ENCODE results near the gene VWDE.
"Not testable (repeated sequence)": the region's sequence is repeated elsewhere in the genome, so short reads cannot be mapped to it uniquely, and the experiment has no call there.

VWDE gene

GRCh38 chr7:12403287-12404181, at the start of gene VWDE:
Gene VWDE, minus strand, starts transcription at chr7:12403865. Its CDS starts 149 bp downstream, at chr7:12403716.
- no peak within 1 kb of the TSS for H3K9ac ChIP-seq (ENCODE audit: low read length)
- H3K36me3 ChIP-seq (ENCODE audit: control insufficient read depth, insufficient read depth, low read length), result no peaks in the 10 kb centered on the region

GRCh38 chr7:12453136-12453535, 49.5 kb upstream of the VWDE start:
- not testable (repeated sequence) for H3K36me3 ChIP-seq (ENCODE audit: control insufficient read depth, insufficient read depth, low read length); H3K27me3 ChIP-seq (ENCODE audit: control insufficient read depth, insufficient read depth, low read length); H3K4me3 ChIP-seq (ENCODE audit: low read length); H3K4me1 ChIP-seq (ENCODE audit: control insufficient read depth, insufficient read depth, low read length); H3K9me3 ChIP-seq (ENCODE audit: control insufficient read depth, low read length); H3K9ac ChIP-seq (ENCODE audit: low read length)

More at GRCh38 chr7:12403287-12404181, at the start of gene VWDE:
- peaks cover 18% of the 10 kb centered on the region for H3K27me3 ChIP-seq (ENCODE audit: control insufficient read depth, insufficient read depth, low read length)
- no peak within 1 kb of the TSS for H3K4me3 ChIP-seq (ENCODE audit: low read length)
- no peaks in the 10 kb centered on the region for H3K9me3 ChIP-seq (ENCODE audit: control insufficient read depth, low read length)
- H3K4me1 ChIP-seq (ENCODE audit: control insufficient read depth, insufficient read depth, low read length), result no peaks in the 10 kb centered on the region

GRCh38 chr7:12450615-12451014, 47.0 kb upstream of the VWDE start:
- H3K27me3 ChIP-seq (ENCODE audit: control insufficient read depth, insufficient read depth, low read length), result no peaks in the 10 kb centered on the region

GRCh38 chr7:12444785-12445184, 41.1 kb upstream of the VWDE start:
- Histone ChIP-seq H3K4me3 (ENCODE audit: low read length) (no peak overlapping the region), H3K9ac (ENCODE audit: low read length) (no peak overlapping the region), H3K4me1 (ENCODE audit: control insufficient read depth, insufficient read depth, low read length) (no peaks in the 10 kb centered on the region), H3K36me3 (ENCODE audit: control insufficient read depth, insufficient read depth, low read length) (no peaks in the 10 kb centered on the region), H3K27me3 (ENCODE audit: control insufficient read depth, insufficient read depth, low read length) (no peaks in the 10 kb centered on the region), H3K9me3 (ENCODE audit: control insufficient read depth, low read length) (no peaks in the 10 kb centered on the region)

More at GRCh38 chr7:12450615-12451014, 47.0 kb upstream of the VWDE start:
- Histone ChIP-seq H3K36me3 (ENCODE audit: control insufficient read depth, insufficient read depth, low read length) (no peaks in the 10 kb centered on the region), H3K9me3 (ENCODE audit: control insufficient read depth, low read length) (no peaks in the 10 kb centered on the region), H3K4me1 (ENCODE audit: control insufficient read depth, insufficient read depth, low read length) (no peaks in the 10 kb centered on the region), H3K9ac (ENCODE audit: low read length) (no peak overlapping the region), H3K4me3 (ENCODE audit: low read length) (no peak overlapping the region)

GRCh38 chr7:12440229-12440628, 36.6 kb upstream of the VWDE start:
- Histone ChIP-seq H3K9me3 (ENCODE audit: control insufficient read depth, low read length) (no peaks in the 10 kb centered on the region), H3K27me3 (ENCODE audit: control insufficient read depth, insufficient read depth, low read length) (no peaks in the 10 kb centered on the region), H3K36me3 (ENCODE audit: control insufficient read depth, insufficient read depth, low read length) (no peaks in the 10 kb centered on the region), H3K9ac (ENCODE audit: low read length) (no peak overlapping the region), H3K4me1 (ENCODE audit: control insufficient read depth, insufficient read depth, low read length) (no peaks in the 10 kb centered on the region), H3K4me3 (ENCODE audit: low read length) (no peak overlapping the region)

- Histone ChIP-seq H3K9ac (ENCODE audit: low read length) (no peak overlapping the region), H3K4me3 (ENCODE audit: low read length) (no peak overlapping the region), H3K9me3 (ENCODE audit: control insufficient read depth, low read length) (no peaks in the 10 kb centered on the region), H3K36me3 (ENCODE audit: control insufficient read depth, insufficient read depth, low read length) (no peaks in the 10 kb centered on the region), H3K27me3 (ENCODE audit: control insufficient read depth, insufficient read depth, low read length) (no peaks in the 10 kb centered on the region), H3K4me1 (ENCODE audit: control insufficient read depth, insufficient read depth, low read length) (no peaks in the 10 kb centered on the region)
Observed at GRCh38 chr7:12436896-12437535, 33.4 kb upstream of the VWDE start.

GRCh38 chr7:12436126-12436525, 32.5 kb upstream of the VWDE start:
- Histone ChIP-seq H3K4me3 (ENCODE audit: low read length) (no peak overlapping the region), H3K36me3 (ENCODE audit: control insufficient read depth, insufficient read depth, low read length) (no peaks in the 10 kb centered on the region), H3K9ac (ENCODE audit: low read length) (no peak overlapping the region), H3K4me1 (ENCODE audit: control insufficient read depth, insufficient read depth, low read length) (no peaks in the 10 kb centered on the region), H3K9me3 (ENCODE audit: control insufficient read depth, low read length) (no peaks in the 10 kb centered on the region), H3K27me3 (ENCODE audit: control insufficient read depth, insufficient read depth, low read length) (no peaks in the 10 kb centered on the region)

GRCh38 chr7:12434012-12434642, 30.5 kb upstream of the VWDE start:
- Histone ChIP-seq H3K27me3 (ENCODE audit: control insufficient read depth, insufficient read depth, low read length) (no peaks in the 10 kb centered on the region), H3K9me3 (ENCODE audit: control insufficient read depth, low read length) (no peaks in the 10 kb centered on the region), H3K4me3 (ENCODE audit: low read length) (no peak overlapping the region), H3K36me3 (ENCODE audit: control insufficient read depth, insufficient read depth, low read length) (no peaks in the 10 kb centered on the region), H3K9ac (ENCODE audit: low read length) (no peak overlapping the region), H3K4me1 (ENCODE audit: control insufficient read depth, insufficient read depth, low read length) (no peaks in the 10 kb centered on the region)

- Histone ChIP-seq H3K9me3 (ENCODE audit: control insufficient read depth, low read length) (no peaks in the 10 kb centered on the region), H3K36me3 (ENCODE audit: control insufficient read depth, insufficient read depth, low read length) (no peaks in the 10 kb centered on the region), H3K4me1 (ENCODE audit: control insufficient read depth, insufficient read depth, low read length) (no peaks in the 10 kb centered on the region), H3K4me3 (ENCODE audit: low read length) (no peak overlapping the region), H3K27me3 (ENCODE audit: control insufficient read depth, insufficient read depth, low read length) (no peaks in the 10 kb centered on the region), H3K9ac (ENCODE audit: low read length) (no peak overlapping the region)
Observed at GRCh38 chr7:12431886-12432556, 28.4 kb upstream of the VWDE start.

- Histone ChIP-seq H3K36me3 (ENCODE audit: control insufficient read depth, insufficient read depth, low read length) (no peaks in the 10 kb centered on the region), H3K4me3 (ENCODE audit: low read length) (no peak overlapping the region), H3K4me1 (ENCODE audit: control insufficient read depth, insufficient read depth, low read length) (no peaks in the 10 kb centered on the region), H3K27me3 (ENCODE audit: control insufficient read depth, insufficient read depth, low read length) (no peaks in the 10 kb centered on the region), H3K9me3 (ENCODE audit: control insufficient read depth, low read length) (no peaks in the 10 kb centered on the region), H3K9ac (ENCODE audit: low read length) (no peak overlapping the region)
Observed at GRCh38 chr7:12425311-12425710, 21.6 kb upstream of the VWDE start.

GRCh38 chr7:12423997-12424745, 20.5 kb upstream of the VWDE start:
- Histone ChIP-seq H3K36me3 (ENCODE audit: control insufficient read depth, insufficient read depth, low read length) (no peaks in the 10 kb centered on the region), H3K9ac (ENCODE audit: low read length) (no peak overlapping the region), H3K4me1 (ENCODE audit: control insufficient read depth, insufficient read depth, low read length) (no peaks in the 10 kb centered on the region), H3K4me3 (ENCODE audit: low read length) (no peak overlapping the region), H3K27me3 (ENCODE audit: control insufficient read depth, insufficient read depth, low read length) (no peaks in the 10 kb centered on the region), H3K9me3 (ENCODE audit: control insufficient read depth, low read length) (no peaks in the 10 kb centered on the region)
